GM13976 (cell line): Measurements from ENCODE around the gene CRYBA4.

ENCODE experiments used
- DNase-seq: peaks from one replicate; pipeline ENCODE4 v3.0.0; 2012; ENCODE audit warnings: low spot score
- in situ Hi-C: fragments of 300-500 bp; cut with MboI; formaldehyde crosslinking; loops from one replicate; pipeline ENCODE4 v1.12.0; 2022; ENCODE audit warnings: low sequenced_read_pairs, mixed read lengths, inconsistent platforms; ENCODE audit not compliant: unreplicated experiment
- TF ChIP-seq, protein P1 (sequence below): IDR thresholded peaks from 2 replicates; pipeline ENCODE4 v1.5.1; 2012; ENCODE audit warnings: borderline replicate concordance, mild to moderate bottlenecking; ENCODE audit not compliant: insufficient read depth; ENCODE audit errors: extremely low read depth, missing control alignments, control extremely low read depth

The CRYBA4 gene

GRCh38 chr22:26615149-26615548, 6.6 kb upstream of the CRYBA4 start:
- DNase-seq, result peak; percentile 63
- in situ Hi-C loops, result no loop called here

GRCh38 chr22:26615830-26616435, 5.8 kb upstream of the CRYBA4 start:
- in situ Hi-C loops, result no loop called here
- TF ChIP-seq, protein P1, sequence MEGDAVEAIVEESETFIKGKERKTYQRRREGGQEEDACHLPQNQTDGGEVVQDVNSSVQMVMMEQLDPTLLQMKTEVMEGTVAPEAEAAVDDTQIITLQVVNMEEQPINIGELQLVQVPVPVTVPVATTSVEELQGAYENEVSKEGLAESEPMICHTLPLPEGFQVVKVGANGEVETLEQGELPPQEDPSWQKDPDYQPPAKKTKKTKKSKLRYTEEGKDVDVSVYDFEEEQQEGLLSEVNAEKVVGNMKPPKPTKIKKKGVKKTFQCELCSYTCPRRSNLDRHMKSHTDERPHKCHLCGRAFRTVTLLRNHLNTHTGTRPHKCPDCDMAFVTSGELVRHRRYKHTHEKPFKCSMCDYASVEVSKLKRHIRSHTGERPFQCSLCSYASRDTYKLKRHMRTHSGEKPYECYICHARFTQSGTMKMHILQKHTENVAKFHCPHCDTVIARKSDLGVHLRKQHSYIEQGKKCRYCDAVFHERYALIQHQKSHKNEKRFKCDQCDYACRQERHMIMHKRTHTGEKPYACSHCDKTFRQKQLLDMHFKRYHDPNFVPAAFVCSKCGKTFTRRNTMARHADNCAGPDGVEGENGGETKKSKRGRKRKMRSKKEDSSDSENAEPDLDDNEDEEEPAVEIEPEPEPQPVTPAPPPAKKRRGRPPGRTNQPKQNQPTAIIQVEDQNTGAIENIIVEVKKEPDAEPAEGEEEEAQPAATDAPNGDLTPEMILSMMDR, result no peak
- DNase-seq, result no peak

More at GRCh38 chr22:26615149-26615548, 6.6 kb upstream of the CRYBA4 start:
- TF ChIP-seq, protein P1, result no peak

- in situ Hi-C loops, result no loop called here
- TF ChIP-seq, protein P1, result no peak
Measured at GRCh38 chr22:26616650-26617049, 5.1 kb upstream of the CRYBA4 start.

GRCh38 chr22:26617271-26618199, 4.2 kb upstream of the CRYBA4 start, which contains the start of gene CRYBB1:
TSS of gene CRYBB1 (minus strand) at chr22:26618027. CDS start at chr22:26616319, 1,708 bp downstream.
- in situ Hi-C loops, result no loop called here
- DNase-seq, result no peak
- TF ChIP-seq, protein P1, result no peak

More at GRCh38 chr22:26616650-26617049, 5.1 kb upstream of the CRYBA4 start:
- no peak for DNase-seq

GRCh38 chr22:26618455-26618854, 3.3 kb upstream of the CRYBA4 start:
- TF ChIP-seq, protein P1, result no peak
- in situ Hi-C loops, result no loop called here
- no peak for DNase-seq

DNA sequence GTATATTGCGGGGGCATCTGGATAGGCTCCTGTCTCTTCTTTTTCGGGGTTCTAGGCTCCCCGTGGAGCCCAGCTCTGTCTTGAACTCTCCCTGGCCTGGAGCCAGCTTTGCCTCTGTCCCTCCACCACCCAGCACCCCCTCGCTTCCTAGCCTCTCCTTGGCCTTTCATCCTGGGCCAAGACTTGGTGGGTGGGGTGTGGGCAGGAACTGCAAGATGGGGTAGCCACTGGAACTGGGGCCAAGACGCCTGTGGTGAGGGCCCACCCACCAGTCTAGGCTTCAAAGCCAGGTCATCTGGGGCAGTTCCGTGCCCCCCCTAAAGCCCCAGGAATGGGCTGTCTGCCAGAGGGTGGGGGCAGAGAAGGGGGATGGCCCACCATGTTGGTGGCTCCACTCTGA, 2.3 kb upstream of the CRYBA4 start:
- in situ Hi-C loops, result no loop called here
- no peak for DNase-seq
- TF ChIP-seq, protein P1, result no peak
